ENCODE measurements around the gene MAP1LC3B2.

DNA sequence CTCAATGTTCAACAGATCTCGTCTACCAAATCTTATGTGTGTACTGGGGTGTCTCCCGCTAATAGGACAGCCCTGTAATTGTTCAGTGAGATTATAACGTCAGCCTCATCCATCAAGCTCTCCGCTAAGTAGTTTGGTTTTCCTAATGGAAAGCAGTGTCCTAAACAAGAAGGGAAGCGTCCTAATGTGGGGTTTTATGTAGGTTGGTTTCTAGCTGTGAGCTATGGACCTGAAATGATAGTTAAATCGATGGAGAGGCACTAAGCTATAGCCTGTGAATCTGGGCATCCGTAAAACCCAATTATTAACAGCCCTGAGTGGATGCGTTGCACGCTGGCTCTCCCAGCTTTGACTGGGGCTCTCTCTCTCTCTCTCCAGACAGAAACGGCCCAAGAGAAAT, 9.2 kb upstream of the MAP1LC3B2 start:
- TF ChIP-seq EP300 (IDR thresholded peaks at IDR 0.05) (no peak), POLR2AphosphoS5 (IDR thresholded peaks at IDR 0.05) (no peak), POLR2A (IDR thresholded peaks at IDR 0.05) (no peak)
- TF ChIP-seq, protein P1, sequence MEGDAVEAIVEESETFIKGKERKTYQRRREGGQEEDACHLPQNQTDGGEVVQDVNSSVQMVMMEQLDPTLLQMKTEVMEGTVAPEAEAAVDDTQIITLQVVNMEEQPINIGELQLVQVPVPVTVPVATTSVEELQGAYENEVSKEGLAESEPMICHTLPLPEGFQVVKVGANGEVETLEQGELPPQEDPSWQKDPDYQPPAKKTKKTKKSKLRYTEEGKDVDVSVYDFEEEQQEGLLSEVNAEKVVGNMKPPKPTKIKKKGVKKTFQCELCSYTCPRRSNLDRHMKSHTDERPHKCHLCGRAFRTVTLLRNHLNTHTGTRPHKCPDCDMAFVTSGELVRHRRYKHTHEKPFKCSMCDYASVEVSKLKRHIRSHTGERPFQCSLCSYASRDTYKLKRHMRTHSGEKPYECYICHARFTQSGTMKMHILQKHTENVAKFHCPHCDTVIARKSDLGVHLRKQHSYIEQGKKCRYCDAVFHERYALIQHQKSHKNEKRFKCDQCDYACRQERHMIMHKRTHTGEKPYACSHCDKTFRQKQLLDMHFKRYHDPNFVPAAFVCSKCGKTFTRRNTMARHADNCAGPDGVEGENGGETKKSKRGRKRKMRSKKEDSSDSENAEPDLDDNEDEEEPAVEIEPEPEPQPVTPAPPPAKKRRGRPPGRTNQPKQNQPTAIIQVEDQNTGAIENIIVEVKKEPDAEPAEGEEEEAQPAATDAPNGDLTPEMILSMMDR (IDR thresholded peaks at IDR 0.05), result no peak
